Endothelial cell of umbilical vein (primary cell): ENCODE results near the gene ALDH6A1.

ENCODE experiments used
- EZH2 ChIP-seq: IDR thresholded peaks from 2 replicates; pipeline ENCODE4 v1.6.1; 2012; ENCODE audit warnings: borderline replicate concordance, low read depth, mild to moderate bottlenecking, moderate library complexity, low read length, inconsistent platforms; ENCODE audit not compliant: severe bottlenecking
- FOS ChIP-seq: IDR thresholded peaks from 2 replicates; pipeline ENCODE4 v1.6.1; 2011; ENCODE audit warnings: mild to moderate bottlenecking, low read length, moderate library complexity, borderline replicate concordance; ENCODE audit not compliant: insufficient read depth
- GATA2 ChIP-seq: IDR thresholded peaks from 2 replicates; pipeline ENCODE4 v1.7.0; 2011; ENCODE audit warnings: low read depth, mild to moderate bottlenecking, moderate library complexity, mixed read lengths, low read length; ENCODE audit not compliant: insufficient read length, insufficient read depth
- JUN ChIP-seq: IDR thresholded peaks from 2 replicates; pipeline ENCODE4 v1.6.1; 2011; ENCODE audit warnings: borderline replicate concordance, low read depth; ENCODE audit not compliant: insufficient read length, insufficient read depth
- MYC ChIP-seq: IDR thresholded peaks from one replicate; pipeline ENCODE4 v1.6.1; 2011; ENCODE audit warnings: mild to moderate bottlenecking, low read depth, low read length
- POLR2A ChIP-seq: IDR thresholded peaks from 2 replicates; pipeline ENCODE4 v1.6.1; 2012; ENCODE audit warnings: low read depth, mild to moderate bottlenecking, control low read depth, low read length
- POLR2AphosphoS5 ChIP-seq: IDR thresholded peaks from 2 replicates; pipeline ENCODE4 v1.6.1; 2012; ENCODE audit warnings: low read depth, mild to moderate bottlenecking, control low read depth, low read length, moderate library complexity; ENCODE audit not compliant: insufficient read depth
- TF ChIP-seq, protein P1 (sequence below), 2 donors: IDR thresholded peaks; 1 replicate in 1 of 2; 2 replicates in 1 of 2; pipeline ENCODE4 v1.5.1; 2011; ENCODE audit warnings: low read length in 2 of 2, mild to moderate bottlenecking in 2 of 2, moderate library complexity in 2 of 2, control low read depth in 1 of 2, inconsistent platforms in 1 of 2, low read depth in 1 of 2; ENCODE audit not compliant: insufficient read depth in 1 of 2; ENCODE audit errors: extremely low read depth in 1 of 2
- TF ChIP-seq, protein P2 (sequence below): IDR thresholded peaks from 2 replicates; pipeline ENCODE4 v1.6.1; 2011; ENCODE audit not compliant: insufficient read depth, insufficient read length

DNA sequence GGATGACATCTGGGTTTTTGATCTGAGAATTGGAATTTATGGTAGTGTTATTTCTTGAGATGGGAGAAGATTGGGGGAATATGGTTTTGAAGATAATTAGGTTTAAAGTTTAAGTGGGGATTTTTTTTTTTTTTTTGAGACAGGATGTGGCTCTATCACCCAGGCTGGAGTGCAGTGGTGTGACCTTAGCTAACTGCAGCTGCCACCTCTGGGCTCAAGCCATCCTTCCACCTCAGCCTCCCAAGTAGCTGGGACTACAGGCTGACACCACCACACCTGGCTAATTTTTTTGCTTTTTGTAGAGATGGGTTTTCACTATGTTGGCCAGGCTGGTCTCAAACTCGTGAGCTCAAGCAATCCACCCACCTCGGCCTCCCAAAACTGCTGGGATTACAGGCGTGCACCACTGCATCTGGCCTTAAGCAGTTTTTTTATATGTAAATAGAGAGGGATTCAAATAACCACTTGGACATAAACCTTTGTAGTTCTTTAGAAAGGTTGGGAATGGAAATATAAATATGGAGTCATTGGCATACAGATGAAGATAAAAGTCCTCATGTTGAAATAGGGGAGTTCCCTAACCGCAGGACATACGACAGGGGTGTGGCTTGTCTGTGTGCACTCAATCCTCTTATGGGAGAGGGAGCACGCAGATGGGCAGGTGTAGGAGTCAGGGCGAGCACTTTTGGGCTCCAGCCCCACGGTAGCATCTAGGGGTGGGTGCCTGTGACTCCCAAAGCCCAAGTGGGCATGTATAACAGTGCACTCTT, 5.2 kb upstream of the ALDH6A1 start:
- TF ChIP-seq, protein P1, sequence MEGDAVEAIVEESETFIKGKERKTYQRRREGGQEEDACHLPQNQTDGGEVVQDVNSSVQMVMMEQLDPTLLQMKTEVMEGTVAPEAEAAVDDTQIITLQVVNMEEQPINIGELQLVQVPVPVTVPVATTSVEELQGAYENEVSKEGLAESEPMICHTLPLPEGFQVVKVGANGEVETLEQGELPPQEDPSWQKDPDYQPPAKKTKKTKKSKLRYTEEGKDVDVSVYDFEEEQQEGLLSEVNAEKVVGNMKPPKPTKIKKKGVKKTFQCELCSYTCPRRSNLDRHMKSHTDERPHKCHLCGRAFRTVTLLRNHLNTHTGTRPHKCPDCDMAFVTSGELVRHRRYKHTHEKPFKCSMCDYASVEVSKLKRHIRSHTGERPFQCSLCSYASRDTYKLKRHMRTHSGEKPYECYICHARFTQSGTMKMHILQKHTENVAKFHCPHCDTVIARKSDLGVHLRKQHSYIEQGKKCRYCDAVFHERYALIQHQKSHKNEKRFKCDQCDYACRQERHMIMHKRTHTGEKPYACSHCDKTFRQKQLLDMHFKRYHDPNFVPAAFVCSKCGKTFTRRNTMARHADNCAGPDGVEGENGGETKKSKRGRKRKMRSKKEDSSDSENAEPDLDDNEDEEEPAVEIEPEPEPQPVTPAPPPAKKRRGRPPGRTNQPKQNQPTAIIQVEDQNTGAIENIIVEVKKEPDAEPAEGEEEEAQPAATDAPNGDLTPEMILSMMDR (IDR thresholded peaks at IDR 0.05; ENCODE audit: extremely low read depth in 1 of 2, insufficient read depth in 1 of 2, low read depth in 1 of 2, low read length in 2 of 2): no peak
- TF ChIP-seq POLR2A: no peak
- TF ChIP-seq POLR2AphosphoS5: no peak
- no peak for TF ChIP-seq EZH2
- TF ChIP-seq GATA2: no peak
- TF ChIP-seq MYC: no peak
- TF ChIP-seq, protein P2, sequence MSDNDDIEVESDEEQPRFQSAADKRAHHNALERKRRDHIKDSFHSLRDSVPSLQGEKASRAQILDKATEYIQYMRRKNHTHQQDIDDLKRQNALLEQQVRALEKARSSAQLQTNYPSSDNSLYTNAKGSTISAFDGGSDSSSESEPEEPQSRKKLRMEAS: no peak
- no peak for TF ChIP-seq JUN
- TF ChIP-seq FOS: no peak
